HG03442 (cell line): Measurements from ENCODE around the gene DHCR7.

Source experiments
- ATAC-seq: cut with Tn5 transposase; IDR thresholded peaks from one replicate; pipeline ENCODE4 v1.9.1; 2021; ENCODE audit warnings: mild to moderate bottlenecking, moderate library complexity; ENCODE audit not compliant: unreplicated experiment

The DHCR7 gene, protein sequence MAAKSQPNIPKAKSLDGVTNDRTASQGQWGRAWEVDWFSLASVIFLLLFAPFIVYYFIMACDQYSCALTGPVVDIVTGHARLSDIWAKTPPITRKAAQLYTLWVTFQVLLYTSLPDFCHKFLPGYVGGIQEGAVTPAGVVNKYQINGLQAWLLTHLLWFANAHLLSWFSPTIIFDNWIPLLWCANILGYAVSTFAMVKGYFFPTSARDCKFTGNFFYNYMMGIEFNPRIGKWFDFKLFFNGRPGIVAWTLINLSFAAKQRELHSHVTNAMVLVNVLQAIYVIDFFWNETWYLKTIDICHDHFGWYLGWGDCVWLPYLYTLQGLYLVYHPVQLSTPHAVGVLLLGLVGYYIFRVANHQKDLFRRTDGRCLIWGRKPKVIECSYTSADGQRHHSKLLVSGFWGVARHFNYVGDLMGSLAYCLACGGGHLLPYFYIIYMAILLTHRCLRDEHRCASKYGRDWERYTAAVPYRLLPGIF

DNA sequence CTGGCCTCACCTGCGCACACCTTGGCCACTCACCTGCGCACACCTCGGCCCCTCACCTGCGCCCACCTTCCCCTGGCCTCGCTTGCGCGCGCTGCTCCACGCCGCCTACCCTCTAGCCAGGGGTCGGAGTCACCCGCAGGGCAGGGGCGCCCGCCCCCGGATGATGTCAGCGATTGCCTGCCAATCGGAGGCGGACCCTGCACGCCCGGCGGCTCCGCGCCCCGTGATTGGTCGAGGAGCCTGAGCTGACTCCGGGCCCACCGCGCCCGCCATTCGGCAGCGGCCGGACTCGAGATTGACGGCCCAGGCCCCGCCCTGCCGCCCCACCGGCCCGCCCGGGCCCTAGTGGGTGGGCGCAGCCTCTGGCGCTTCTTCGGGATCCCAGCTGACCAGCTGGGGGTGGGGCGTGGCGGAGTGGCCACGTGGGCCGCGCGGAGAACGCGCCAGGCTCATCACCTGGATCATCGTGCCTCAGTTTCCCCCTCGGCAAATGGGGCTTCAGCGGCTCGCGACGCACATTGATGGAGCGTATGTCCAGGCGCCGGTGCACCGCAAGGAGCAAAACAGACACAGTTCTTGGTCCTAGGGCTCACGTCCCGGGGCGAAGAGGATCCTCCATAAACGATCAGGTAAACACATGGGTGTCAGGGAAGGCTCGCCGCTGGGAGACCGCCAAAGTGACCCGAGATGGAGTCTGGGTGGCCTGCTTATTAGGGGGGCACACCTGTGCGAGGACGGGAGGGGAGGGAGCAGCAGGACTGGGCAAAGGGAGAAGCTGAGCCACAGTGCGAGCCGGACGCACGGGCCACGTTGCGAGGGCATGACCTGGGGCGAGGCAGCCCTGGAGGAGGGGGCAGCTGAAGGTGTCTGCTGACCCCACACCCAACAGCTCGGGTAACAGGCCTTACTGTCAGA is at the start of gene DHCR7:
TSS of gene DHCR7 (minus strand) at position 137 of the 915 bp plus-strand sequence. CDS start 3,441 bp downstream, outside the sequence.
- peak; percentile 82 for ATAC-seq

DNA sequence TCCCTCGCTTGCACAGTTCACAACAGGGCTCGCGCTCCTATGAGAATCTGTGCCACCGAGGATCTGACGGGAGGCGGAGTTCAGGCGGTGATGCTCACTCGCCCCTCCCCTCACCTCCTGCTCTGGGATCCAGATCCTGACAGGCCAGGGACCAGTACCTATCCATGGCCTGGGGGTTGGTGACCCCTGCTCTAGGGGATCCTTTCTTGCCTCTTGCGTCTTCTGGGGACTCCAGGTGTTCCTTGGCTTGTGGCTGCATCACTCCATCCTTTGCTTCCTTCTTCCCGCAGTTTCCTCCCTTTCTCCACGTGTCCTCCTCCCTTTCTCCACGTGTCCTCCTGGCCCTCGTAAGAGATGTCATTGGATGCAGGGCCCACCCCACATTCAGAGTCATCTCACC is 48.2 kb upstream of the DHCR7 start:
- no peak for ATAC-seq

- no peak for ATAC-seq
Observed at GRCh38 chr11:71495286-71496230, 47.4 kb upstream of the DHCR7 start.

DNA sequence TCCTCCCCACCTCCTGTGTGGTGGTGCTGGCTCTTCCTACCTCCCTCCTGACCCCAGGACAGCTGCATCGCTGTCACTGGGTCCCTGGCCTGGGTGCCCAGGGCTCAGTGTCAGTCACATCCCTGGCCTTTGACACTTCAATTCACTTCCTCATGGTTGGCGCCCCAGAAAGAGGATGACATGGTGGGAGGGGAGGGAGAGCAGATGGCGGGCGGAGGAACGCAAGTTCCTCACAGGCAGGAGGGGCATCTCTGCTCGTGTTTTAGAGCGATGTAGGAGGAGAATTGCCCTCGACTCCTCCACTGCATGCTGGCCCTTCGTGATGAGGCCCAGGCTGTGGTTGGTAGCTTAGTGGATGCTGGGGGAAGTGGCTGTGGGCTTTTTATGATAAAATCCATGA is 43.7 kb upstream of the DHCR7 start:
- no peak for ATAC-seq

GRCh38 chr11:71491531-71491930 is 43.3 kb upstream of the DHCR7 start:
- ATAC-seq, result no peak

- ATAC-seq, result no peak
Observed at GRCh38 chr11:71490731-71491390, 42.7 kb upstream of the DHCR7 start.

GRCh38 chr11:71490044-71490730 is 42.0 kb upstream of the DHCR7 start:
- no peak for ATAC-seq

DNA sequence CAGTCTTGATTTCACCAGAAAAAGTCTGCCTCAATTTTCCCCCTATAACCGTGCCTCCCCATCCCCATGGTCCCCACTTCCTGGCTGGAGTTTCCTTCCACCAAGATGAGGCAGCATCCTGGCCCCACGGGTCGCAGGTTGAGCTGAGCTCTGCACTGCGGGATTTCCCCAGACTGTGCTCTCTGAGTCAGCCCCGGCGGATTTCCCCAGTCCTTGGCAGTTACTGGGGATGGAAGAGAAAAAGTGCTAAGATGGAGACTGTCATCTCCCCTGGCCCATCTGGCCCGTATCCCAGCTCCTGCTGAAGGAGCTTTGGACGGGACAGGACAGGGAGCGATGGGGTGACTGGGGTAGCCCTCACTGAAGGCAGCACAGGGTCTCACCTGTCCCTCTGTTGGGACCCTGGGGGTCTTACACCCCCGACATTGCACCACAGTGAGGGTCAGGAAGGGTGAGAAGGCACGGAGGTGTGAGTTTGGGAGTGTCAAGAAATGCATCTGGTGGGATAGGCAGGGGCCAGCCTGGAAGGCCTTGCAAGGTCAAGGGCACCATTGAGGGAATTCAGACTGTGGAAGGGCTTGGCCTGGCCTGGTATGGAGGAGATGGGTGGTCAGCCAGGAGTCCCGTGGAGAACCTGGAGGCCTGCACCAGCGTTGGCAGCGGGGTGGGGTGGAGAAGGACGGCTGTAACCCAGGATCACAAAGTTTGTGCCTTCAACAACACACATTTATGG is 41.3 kb upstream of the DHCR7 start:
- ATAC-seq, result peak; percentile 66

- no peak for ATAC-seq
Observed at GRCh38 chr11:71488681-71489270, 40.6 kb upstream of the DHCR7 start.

DNA sequence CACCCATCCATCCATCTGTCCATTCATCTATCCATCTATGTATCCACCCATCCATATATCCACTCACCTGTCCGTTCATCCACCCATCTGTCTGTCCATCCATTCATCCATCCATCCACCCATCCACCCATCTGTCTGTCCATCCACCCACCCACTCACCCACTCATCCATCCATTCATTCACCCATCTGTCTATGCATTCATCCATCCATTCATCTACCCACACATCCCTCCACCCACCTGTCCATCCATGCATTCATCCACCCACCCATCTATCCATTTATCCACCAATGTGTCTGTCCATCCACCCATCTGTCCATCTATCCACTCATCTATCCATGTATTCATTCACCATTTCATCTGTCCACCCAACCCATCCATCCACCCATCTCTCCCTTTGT is 38.1 kb upstream of the DHCR7 start:
- no peak for ATAC-seq

GRCh38 chr11:71485466-71485865 is 37.3 kb upstream of the DHCR7 start:
- no peak for ATAC-seq

DNA sequence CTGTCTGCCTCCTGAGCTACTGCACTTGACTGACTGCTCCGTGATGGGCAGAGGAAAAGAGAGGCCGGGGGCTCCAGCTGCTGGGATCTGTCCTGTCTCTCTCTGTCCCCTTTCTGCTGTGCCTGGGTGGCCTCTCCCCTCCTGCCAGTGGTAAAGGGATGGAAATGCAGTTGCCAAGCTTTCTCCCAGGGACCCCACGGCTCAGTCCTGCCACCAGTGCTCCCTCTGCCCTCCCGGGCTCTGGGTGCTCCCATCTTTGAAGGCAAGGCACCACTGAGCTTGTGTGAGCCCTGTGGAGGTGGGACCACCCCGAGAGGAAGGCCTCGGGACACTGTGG is 36.8 kb upstream of the DHCR7 start:
- no peak for ATAC-seq

GRCh38 chr11:71484248-71485062 is 36.3 kb upstream of the DHCR7 start:
- no peak for ATAC-seq

GRCh38 chr11:71483692-71484091 is 35.5 kb upstream of the DHCR7 start:
- no peak for ATAC-seq

- no peak for ATAC-seq
Observed at GRCh38 chr11:71482746-71483364, 34.7 kb upstream of the DHCR7 start.

DNA sequence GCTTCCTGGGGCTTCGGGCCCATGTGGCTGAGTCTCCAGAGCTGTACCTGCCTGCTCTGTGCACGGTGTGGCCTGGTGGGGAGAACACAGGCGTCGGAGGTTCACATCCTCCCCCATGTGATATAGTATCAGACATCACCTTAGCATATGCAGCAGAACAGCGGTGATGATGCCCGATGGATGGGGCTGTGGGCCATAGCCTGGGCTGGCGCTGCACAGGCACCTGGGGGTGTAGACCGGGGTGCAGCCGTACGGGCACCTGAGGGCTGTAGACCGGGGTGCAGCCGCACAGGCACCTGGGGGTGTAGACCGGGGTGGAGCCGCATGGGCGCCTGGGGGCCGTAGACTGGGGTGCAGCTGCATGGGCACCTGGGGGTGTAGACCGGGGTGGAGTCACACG is 34.0 kb upstream of the DHCR7 start:
- no peak for ATAC-seq
